GM21576 (cell line): ENCODE measurements around the gene ZNG1B.
A peak's percentile ranks its signal among the peaks of the same experiment; 100 is the strongest.
"Not testable (repeated sequence)": the region's sequence is repeated elsewhere in the genome, so short reads cannot be mapped to it uniquely, and the experiment has no call there.

ENCODE experiments used
- ATAC-seq: cut with Tn5 transposase; IDR thresholded peaks from one replicate; pipeline ENCODE4 v1.9.1; 2021; ENCODE audit warnings: mild to moderate bottlenecking, moderate library complexity; ENCODE audit not compliant: unreplicated experiment

The ZNG1B gene

DNA sequence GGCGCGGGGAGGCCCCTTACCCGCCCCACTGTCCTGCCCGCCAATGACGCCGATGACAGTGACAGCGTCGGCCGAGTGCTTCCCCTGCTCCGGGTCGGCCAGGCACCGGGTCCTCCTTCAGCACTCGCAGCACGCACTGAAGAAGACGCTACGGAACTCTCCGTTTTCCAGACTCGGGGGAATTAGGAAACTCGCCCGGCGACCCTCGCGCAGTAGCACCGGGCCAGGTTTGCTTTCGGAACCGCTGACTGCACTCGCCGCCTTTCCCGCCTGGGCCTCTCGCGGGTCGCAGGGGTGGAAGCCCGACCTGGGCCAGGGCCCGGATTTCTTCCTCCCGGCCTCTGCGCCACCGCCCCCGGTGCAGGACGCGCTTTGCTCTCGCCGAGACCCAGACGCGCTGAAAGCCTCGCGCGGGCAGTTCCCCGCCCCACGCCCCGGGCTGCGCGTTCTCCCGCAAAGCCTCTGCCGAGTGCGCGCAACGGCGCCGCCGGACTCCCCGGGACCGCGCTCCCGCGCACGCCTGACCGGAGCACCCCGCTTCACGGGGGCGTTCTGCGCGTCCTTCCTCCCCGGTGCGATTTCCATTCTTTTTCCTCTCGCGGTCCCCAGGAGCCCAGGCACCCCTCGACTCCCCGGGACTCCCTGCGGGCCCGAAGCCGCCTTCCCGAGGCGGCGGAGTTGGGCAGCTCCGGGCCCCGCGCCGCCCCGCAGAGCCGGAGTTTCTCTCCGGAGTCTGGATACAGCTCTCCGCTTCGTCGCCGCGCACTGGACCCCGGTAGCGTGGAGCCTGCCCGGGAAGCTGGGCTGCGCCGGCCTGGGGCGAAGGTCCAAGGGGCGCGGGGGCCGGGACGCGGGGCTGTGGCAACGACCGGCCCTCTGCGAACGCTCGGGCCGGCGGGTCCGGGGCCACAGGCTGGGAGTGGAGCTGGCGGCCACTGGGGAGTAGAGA lies 65.9 kb downstream of the ZNG1B start:
- peak; percentile 79 for ATAC-seq

DNA sequence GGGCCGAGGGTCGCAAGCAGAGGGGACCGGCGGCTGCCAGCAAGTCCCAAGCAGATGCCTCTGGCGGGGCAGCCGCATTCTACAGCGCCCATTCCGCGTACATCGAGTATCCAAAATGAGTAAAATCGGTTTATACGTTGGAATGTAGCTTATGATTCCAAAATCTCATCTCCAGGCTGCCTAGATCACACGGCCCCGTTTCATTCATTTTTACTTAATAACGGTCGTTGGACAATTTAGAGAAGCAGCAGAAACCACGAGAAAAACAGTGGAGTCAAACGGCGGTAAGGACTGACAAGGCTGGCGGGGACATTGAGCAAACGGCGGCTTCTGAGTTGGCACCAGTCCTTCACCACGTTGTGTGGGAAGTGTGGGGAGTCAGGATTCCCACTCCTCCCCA lies 66.6 kb downstream of the ZNG1B start:
- ATAC-seq, result not testable (repeated sequence)

DNA sequence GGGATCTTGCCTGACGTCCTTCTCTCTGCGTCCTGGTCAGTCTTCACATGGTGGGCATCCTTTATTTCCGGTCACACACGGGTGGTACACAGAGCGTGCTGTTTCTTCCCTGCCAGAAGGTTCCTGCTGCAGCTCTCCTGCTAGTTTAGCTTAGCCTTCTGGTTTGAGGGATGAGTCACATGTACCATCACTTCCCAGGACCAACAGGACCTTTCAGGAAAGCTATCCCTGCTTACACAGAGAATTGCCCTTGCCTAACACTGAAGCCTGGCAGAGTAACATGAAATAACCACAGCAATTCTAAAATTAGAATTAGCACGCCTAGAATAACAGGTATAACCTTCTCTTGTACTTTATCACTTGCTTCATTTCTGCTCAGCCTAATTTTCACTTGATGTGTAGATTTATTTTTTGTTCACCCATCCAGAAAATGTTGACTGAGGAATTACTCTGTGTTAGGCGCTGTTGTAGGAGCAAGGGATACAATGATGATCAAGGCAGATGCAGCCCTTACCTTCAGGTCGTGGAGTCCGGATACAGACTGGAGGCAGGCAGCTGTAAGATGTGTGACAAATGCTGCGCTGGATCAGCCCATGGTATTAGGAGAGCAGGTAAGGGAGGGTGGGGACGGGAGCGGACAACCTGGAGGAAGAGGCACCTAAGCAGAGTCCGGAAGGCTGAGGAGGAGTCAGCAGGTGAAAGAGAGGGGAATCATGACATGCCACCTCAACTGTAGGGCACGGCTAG lies 70.1 kb downstream of the ZNG1B start:
- not testable (repeated sequence) for ATAC-seq

DNA sequence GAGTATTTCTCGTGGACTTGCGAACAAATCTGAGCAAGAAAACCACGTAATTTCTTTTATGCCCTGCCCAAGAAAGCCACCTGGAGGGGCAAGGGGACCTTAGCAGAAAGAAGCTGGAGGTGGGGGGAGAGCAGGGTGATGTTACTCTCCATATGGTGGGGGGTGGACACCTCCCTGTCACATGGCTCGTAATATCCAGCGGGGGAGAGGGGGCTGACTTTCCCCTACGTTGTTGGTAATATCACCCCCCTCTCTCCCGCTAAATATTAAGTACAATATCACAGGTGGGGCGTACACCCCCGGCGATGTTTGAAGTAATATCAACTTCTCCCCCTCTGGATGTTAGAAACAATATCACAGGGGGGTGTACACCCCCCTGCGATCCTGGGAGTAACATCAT lies 70.7 kb downstream of the ZNG1B start:
- ATAC-seq, result not testable (repeated sequence)

DNA sequence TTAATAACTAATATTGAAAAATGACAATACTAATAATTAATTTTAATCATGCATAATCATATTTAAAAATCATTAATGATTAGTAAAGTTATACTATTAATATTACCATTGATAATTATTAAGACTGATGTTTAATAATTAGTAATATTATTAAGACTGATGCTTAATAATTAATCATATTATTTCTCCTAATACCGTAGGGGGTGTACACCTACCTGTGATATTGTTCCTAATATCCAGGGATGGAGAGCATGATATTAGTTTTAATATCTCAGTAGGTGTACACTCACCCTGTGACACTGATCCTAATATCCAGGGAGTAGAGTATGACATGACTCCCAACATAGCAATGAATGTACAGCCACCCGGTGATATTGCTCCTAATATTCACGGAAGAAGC lies 73.4 kb downstream of the ZNG1B start:
- not testable (repeated sequence) for ATAC-seq

DNA sequence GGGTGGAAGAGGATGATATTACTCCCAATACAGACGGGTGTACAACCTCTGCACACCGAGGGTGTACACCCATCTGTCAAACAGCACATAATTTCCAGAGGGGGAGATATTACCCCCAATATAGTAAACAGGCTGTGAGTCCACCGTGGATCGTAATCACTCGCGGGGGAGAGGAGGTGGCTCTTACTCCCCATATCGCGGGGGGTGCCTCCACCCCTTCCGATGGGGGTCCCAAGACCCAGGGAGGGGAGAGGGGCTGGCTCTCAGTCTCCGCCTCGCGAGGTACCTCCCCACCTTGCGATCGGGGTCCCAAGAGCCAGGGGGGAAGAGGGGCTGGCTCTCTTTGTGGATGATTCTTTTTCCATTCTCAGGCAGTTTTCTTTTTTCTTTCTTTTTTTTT lies 74.4 kb downstream of the ZNG1B start:
- ATAC-seq, result not testable (repeated sequence)

DNA sequence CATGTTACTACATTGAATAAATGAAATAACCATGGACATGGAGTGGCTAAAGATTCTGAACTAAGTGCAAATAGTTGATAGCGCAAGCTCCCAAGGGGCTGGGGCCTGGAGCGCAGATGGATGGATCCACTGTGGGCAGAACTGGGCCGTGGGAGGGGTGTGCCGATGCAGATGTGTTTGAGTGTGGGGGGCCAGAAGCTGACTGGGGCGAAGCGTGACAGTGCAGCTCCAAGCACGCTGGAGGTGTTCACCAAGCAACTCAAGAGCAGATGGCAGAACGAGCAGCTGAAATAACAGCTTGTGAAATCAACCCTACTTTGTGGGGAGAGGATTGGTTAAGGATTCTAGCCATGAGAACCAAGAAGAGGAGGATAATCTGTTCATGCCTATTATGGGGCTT lies 78.0 kb downstream of the ZNG1B start:
- not testable (repeated sequence) for ATAC-seq

DNA sequence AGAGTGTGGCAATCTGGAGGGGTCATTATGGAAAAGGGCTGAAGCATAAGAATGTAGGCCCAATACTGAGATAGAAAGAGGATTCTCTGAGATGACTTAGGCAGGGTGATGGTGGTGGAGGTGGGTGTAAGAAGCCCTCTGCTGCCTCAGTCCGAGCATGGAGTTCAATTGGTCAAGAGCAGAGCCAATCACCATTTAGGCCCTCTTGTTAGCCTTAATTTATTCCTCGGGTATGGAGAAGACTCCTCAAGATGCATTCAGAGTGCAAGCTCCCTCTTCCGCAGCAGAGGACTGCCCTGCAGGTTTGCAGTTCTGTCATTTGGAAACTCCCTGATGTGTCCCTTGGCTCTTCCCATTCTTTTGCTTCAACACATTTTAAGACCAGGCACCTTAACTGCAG lies 78.5 kb downstream of the ZNG1B start:
- not testable (repeated sequence) for ATAC-seq

DNA sequence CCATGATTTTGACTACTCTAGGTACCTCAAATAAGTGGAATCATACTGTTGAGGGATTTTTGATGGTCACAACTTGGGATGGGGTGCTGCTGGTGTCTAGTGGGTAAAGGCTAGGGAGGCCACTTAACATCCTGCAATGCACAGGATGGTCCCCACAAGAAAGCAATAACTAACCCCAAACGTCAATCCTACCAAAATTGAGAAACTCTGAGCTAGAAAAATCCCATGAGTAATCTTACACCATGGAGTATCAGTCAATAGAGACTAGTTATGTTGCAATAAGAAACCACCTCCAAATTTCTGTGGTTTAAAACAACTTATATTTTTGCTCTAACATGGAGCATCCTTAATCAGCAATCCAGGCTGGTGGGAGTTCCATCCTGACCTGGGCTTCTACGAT lies 79.5 kb downstream of the ZNG1B start:
- not testable (repeated sequence) for ATAC-seq

DNA sequence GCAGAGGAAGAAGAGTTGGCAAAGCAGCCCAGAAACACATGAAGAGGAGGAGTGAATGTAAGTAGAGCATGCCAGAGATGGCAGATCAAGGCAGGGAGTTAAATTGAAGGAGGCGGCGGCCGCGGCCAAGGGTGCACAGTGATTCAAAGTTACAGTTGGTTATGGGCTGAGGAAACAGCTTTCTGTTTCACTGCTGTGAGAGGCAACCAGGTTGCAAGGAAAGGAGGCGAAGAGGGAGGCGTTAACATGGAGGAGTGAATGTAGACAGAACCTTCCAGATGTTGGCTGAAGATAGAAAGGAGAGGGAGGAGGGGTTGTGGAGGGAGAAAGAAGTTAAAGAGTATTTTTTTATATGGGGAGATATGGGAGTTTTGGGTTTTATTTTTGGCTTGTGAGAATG lies 83.3 kb downstream of the ZNG1B start:
- ATAC-seq, result not testable (repeated sequence)

DNA sequence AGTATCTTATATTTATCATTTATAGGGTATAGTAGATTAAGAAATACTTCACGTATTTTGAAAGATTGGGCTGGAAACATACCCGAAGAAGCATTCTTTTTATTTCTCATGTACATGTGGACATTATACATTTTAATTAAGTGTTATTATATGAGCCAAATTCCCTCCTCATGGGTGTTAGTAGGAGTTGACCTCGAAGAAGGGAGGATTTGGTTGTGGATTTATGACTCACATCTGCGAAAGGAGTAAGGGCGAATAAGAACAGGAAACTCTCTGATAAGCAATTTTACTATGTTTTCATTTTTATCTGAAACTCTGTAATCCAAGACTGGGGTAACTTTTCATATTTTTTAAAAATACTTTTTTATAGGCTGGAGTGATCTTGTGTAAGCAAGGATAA lies 84.0 kb downstream of the ZNG1B start:
- not testable (repeated sequence) for ATAC-seq

DNA sequence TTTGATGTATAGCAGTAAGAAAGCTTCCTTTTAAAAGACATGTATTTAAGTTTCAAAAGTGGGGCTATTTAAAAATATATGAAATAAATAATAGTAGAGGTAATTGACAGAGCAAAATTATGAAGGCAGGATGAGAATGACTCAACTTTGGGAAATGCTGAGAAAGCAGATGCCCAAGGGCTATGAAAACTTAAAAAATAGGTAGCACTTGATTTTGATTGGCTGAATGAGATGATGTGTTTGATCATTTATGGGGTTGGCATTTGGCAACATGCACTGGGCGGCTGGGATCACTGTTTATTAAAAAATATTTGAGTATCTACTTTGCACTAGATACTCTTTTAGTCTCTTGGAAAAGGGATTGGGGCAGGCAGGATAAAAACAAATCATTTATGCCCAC lies 87.5 kb downstream of the ZNG1B start:
- ATAC-seq, result not testable (repeated sequence)

DNA sequence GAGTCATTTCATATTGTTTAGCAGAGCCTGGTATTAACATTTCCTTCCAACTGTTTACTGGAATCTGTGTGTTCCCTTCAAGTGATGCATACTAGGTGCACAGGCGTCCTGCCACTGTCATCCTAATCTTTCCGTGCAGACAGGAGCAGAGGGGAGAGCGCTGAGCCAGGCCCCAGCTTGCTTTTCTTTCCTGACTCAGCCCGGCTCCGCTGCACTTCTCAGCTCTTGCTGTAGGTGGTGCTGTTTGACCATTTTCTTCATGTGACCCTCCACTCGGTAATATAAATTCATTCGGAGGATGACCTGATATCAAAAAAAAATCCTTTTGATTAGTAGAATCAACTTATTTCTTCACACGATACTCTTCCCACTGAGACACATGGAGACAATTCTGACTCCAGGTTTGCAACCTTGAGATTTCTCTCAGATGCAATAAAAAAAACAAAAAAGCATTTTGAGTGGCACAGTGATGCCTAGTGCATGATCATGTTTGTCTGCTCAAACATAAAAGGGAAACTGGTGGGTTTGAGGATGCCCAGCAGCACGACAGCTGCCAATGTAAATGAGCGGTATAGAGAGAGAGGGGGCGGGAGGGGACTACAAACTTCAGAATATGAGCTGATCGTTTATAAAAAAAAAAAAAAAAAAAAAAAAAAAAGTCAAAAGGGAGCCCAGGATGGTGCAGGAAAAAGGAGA lies 90.0 kb downstream of the ZNG1B start:
- ATAC-seq, result peak; percentile 70

DNA sequence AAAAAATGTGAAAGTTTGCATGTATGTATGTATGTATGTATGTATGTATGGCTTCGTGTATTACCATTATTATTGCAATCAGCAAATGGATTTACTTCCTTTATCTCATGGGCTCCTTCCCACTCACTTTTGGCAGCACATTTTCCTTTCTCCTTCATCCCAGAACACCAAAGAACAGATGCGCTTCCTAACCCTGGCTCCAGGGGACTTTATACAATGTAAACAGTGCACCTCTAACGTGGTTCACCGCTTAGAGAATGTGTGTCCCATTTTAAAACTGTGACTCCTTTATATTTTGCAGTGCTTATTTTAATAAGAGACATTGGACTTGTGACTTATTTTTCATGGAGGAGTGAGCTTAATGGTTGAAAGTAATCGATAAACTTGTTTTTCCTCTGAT lies 90.6 kb downstream of the ZNG1B start:
- not testable (repeated sequence) for ATAC-seq

DNA sequence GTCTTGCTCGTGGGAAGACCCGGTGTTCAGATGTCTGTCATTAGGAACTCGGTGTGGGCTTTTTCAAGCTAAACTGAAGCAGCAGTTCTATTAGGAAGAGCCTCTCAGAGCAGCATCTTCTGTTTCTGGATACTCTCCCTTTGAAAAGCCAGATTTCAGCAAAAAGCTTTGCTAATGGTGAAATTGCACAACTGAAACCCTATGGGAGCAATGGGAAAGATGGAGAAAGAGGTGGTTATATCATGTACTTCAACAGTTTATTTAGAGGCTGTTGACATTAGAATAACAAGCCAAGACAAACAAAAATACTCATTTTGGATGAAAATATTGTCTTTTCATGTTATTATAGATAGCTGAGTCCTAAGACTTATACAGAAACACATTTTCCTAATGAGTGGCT lies 91.4 kb downstream of the ZNG1B start:
- not testable (repeated sequence) for ATAC-seq

DNA sequence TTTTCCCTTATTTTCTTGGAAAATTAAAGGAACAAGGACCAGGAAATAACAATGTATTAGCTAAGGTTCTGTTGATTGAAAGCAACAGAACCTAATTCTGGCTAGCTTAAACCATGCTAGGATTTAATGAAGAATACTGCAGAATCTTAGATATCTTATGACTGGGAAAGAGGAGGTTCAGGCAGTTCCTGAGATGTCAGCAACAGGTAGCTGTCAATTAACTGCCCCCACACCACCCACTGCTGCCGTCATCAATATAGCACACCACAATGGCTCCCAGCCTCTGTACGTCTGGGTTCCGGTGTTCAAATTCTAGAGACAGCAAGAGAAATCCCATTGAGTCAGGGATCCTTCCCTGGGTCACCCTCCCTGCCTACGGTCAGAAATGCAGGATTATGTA lies 95.5 kb downstream of the ZNG1B start:
- not testable (repeated sequence) for ATAC-seq

DNA sequence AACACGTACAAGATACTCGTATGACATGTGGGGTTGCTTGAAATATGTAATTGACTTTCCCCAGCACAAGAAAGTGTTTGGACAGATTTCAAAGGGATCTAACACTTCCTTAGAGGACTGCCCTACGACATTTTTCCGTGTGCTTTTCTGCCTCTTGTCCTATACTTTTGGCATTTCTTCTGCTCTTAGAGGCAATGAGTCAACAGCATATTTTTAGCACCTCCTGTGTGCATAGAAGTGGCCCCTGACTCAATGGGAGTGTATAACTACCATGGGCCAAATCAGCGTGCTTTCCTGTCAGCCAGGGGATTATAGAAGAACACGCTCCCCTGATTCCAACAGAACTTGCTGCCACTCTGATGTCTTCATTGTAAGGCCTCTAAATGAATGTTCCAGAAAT lies 99.1 kb downstream of the ZNG1B start:
- ATAC-seq, result not testable (repeated sequence)

DNA sequence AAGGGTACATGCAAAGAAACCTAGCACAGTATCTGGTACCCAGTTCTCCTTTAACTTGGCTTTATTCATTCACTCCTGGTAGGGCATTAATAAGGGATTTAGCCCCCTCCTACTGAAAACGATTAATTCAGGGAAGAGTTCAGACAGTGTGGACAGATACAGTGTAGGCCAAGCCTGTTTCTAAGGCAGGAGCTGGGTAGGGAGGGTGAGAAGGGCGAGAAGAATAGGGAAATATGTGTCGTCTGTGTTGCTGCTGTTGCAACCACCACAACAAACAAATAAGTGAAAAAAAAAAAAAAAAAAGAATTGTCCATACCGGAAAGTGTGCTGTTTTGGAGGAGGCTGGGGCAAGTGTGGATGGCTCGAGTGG lies 103.3 kb downstream of the ZNG1B start:
- ATAC-seq, result not testable (repeated sequence)

DNA sequence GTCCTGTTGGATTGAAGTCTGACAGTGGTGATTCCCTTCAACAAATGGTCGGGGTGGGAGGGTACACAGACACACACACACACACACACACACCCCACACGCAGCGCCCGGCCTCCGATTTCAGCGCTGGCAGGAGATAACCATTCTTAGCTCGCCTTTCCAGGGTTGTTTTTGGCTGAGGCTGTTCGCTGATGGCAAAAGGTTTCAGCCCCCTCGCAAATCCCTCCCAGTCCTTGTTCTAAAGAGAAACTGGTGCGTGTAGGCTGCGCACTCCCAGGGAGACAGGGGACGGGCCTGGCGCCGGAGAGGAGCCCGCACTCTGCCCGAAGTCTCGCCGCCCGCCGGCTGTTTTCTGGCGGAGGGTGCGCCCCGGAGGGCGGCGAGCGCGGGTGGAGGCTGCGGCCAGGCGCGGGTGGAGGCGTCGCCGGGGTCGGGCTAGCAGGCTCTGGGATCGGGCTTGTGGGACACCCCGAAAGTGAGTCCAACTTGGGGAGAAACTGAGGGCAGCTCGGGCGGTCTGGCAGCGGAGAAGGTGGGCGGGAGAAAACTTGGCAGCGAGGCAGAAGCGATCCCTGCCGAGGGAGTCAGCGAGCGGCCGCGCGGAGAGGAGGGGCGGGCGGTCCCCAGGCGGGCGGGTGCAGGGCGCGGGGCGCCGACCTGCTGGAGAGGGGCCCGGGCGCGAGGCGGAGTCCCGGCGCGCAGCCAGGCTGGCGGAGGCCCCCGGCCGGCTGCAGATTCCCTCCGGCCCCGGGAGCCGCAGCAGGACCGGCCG lies 103.9 kb downstream of the ZNG1B start:
- ATAC-seq, result not testable (repeated sequence)

DNA sequence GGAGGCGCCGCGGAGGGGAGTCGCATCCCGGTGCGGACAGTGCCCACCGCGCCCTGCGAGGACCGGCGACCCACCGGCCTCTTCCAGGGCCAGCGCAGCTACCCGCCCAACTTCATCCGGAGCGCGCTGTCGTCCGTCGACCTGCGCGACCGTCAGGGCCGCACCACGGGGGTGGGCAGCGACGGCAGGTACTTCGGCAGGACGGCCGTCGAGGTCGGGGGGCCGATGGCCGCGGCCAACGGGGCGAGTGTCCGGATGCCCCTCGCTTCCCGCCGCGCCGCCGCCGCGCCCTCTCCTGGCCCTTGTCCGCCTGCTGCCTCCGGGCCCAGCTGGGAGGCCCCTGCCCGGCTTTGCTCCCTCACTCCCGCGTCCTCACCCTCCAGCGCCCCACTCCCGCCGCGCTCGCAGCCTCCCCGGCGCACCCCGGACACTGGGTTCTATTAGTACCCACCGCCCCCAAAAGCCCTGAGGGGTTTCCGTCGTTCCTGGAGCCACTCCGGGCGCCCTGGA lies 104.5 kb downstream of the ZNG1B start:
- ATAC-seq, result not testable (repeated sequence)
